Panc1 (cell line): ENCODE measurements around the gene TRABD2B.

Source experiments
- CTCF ChIP-seq: fragments of 450-650 bp; IDR thresholded peaks from 2 replicates; pipeline ENCODE4 v1.5.1; 2017; ENCODE audit warnings: mild to moderate bottlenecking
- TCF7L2 ChIP-seq: IDR thresholded peaks from 2 replicates; pipeline ENCODE4 v1.6.1; 2011; ENCODE audit warnings: mild to moderate bottlenecking, low read depth, low read length, inconsistent platforms

GRCh38 chr1:47780469-47780995 is 216.7 kb downstream of the TRABD2B start:
- no peak for TF ChIP-seq TCF7L2
- TF ChIP-seq CTCF, result no peak
